ENCODE results near the gene CCDC107.
"Not testable (repeated sequence)": the region's sequence is repeated elsewhere in the genome, so short reads cannot be mapped to it uniquely, and the experiment has no call there.

CCDC107 gene

DNA sequence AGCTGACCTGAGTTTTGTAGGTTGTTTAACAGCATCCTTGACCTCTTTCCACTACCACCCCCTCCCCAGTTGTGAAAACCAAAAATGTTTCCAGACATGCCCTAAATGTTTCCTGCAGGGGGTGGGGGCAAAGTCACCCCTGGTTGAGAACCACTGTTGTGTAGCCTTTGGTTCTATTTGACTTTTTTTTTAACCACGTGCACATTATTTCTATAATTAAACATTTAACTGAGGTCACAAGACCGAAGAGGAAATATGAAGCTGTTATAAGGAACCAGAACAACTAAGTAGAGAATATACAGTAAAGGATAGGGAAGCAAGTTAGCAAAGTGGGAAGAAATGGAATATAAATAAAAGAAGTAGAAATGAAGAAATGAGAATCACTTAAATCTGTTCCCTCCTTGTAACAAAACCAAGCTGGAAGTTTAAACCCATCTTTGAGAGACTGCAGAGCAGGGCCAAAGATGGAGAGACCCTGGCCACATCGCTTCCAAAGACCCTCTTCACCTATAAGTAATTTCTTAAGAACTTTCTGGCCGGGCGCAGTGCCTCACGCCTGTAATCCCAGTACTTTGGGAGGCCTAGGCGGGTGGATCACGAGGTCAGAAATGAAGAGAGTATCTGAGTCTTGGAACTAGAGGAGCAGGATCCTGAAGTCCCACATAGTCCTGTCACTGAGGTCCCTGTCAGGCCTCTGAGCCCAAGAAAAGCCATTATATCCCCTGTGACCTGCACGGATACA, 21.8 kb upstream of the CCDC107 start:
- ChIA-PET CTCF (no interaction called here), POLR2A (no interaction called here)

DNA sequence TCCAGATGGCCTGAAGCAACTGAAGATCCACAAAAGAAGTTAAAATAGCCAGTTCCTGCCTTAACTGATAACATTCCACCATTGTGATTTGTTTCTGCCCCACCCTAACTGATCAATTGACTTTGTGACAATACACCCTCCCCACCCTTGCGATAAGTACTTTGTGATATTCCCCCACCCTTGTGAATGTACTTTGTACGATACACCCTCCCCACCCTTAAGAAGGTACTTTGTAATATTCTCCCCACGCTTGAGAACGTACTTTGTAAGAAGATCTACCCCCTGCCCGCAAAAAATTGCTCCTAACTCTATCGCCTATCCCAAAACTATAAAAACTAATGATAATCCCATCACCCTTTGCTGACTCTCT, 21.2 kb upstream of the CCDC107 start:
- POLR2A ChIA-PET; DNase-seq (ENCODE audit: extremely low spot score); CTCF ChIA-PET: not testable (repeated sequence)

More for the DNA sequence above, 21.8 kb upstream of the CCDC107 start:
- DNase-seq (ENCODE audit: extremely low spot score), result no peak
- TF ChIP-seq FOXM1 (IDR thresholded peaks at IDR 0.05; ENCODE audit: borderline replicate concordance) (no peak), HDGF (IDR thresholded peaks at IDR 0.05; ENCODE audit: borderline replicate concordance) (no peak), CTBP1 (IDR thresholded peaks at IDR 0.05; ENCODE audit: borderline replicate concordance) (no peak), SUZ12 (IDR thresholded peaks at IDR 0.05) (no peak), L3MBTL2 (conservative IDR thresholded peaks at IDR 0.05) (no peak), FOXK2 (IDR thresholded peaks at IDR 0.05) (no peak), NFRKB (IDR thresholded peaks at IDR 0.05) (no peak), LEF1 (IDR thresholded peaks at IDR 0.05; ENCODE audit: borderline replicate concordance) (no peak), ELF4 (IDR thresholded peaks at IDR 0.05) (no peak), ZNF384 (IDR thresholded peaks at IDR 0.05) (no peak), SP1 (IDR thresholded peaks at IDR 0.05) (no peak)
- TF ChIP-seq, protein P1, sequence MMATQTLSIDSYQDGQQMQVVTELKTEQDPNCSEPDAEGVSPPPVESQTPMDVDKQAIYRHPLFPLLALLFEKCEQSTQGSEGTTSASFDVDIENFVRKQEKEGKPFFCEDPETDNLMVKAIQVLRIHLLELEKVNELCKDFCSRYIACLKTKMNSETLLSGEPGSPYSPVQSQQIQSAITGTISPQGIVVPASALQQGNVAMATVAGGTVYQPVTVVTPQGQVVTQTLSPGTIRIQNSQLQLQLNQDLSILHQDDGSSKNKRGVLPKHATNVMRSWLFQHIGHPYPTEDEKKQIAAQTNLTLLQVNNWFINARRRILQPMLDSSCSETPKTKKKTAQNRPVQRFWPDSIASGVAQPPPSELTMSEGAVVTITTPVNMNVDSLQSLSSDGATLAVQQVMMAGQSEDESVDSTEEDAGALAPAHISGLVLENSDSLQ (IDR thresholded peaks at IDR 0.05), result no peak

DNA sequence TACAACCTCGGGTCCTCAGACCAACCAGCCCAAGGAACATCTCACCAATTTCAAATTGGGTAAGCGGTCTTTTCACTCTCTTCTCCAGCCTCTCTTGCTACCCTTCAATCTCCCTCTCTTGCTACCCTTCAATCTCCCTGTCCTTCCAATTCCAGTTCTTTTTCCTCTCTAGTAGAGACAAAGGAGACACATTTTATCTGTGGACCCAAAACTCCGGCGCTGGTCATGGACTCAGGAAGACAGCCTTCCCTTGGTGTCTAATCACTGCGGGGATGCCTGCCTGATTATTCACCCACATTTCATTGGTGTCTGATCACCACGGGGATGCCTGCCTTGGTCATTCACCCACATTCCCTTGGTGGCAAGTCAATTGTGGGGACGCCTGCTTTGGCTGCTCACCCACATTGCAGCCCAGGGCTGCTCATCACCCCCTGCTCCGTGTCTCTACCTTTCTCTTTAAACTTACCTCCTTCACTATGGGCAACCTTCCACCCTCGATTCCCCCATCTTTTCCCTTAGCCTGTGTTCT, 20.6 kb upstream of the CCDC107 start:
- POLR2A ChIA-PET; CTCF ChIA-PET; DNase-seq (ENCODE audit: extremely low spot score): not testable (repeated sequence)

DNA sequence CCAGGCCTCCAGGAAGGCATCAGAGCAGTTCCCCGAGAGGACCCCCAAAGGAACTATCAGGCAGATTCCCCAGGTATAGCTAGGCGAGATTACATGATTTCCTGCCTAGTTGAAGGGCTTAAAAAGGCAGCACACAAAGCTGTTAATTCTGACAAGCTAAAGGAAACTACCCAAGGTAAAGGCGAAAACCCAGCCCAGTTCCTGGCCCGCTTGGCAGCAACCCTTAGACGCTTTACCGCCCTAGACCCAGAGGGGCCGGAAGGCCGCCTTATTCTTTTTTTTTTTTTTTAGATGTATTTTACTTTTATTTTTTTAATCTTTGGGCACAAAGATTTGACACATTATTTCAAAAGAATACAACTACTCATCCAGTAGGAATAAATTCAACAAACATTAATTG, 19.3 kb upstream of the CCDC107 start:
- DNase-seq (ENCODE audit: extremely low spot score); POLR2A ChIA-PET; CTCF ChIA-PET: not testable (repeated sequence)

DNA sequence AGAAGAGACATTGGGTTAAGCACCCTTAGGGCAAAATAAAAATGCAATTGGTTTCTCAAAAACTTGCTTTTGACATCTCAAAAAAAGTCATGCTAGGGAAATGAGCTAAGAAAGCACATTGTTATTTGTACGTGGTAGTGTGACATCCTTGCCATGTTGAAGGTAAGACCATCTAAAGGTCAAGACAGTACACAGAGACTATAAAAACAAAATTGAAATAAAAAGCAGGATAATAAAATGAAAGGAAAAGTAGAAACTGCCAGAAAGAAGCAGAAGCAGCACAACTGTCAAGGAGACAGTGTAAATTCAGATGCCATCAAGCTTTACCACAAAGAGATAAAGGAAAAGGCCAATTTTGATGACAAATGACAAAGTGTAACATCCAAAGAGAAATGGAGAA, 18.9 kb upstream of the CCDC107 start:
- CTCF ChIA-PET; DNase-seq (ENCODE audit: extremely low spot score); POLR2A ChIA-PET: not testable (repeated sequence)

DNA sequence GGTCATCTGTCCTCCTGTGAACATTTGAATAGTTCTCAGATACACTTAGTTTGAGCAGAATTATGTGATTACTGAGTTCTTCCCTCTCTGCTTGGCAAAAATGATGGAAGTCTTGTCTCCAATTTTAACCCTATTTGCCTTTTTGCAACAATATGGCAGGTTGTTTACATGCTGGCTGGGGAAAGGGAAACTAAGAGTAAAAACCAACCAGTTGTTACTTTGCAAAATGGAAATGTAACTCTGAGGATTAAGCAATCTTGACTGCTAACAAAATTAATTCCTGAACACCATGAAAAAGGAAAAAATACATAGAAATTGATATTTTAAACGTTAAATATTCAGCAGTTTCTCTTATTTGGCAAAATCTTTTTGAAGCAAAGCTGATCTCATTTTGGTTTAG, 18.5 kb upstream of the CCDC107 start:
- CTCF ChIA-PET, result no interaction called here
- POLR2A ChIA-PET, result no interaction called here
- no peak for DNase-seq (ENCODE audit: extremely low spot score)
- TF ChIP-seq FOXK2 (IDR thresholded peaks at IDR 0.05), result no peak
- TF ChIP-seq LEF1 (IDR thresholded peaks at IDR 0.05; ENCODE audit: borderline replicate concordance), result no peak
- TF ChIP-seq ZNF384 (IDR thresholded peaks at IDR 0.05), result no peak
- no peak for TF ChIP-seq CTBP1 (IDR thresholded peaks at IDR 0.05; ENCODE audit: borderline replicate concordance)
- TF ChIP-seq SP1 (IDR thresholded peaks at IDR 0.05), result no peak
- no peak for TF ChIP-seq BHLHE40 (IDR thresholded peaks at IDR 0.05; ENCODE audit: borderline replicate concordance)
- TF ChIP-seq FOXM1 (IDR thresholded peaks at IDR 0.05; ENCODE audit: borderline replicate concordance), result no peak
- TF ChIP-seq ARNT (IDR thresholded peaks at IDR 0.05), result no peak
- TF ChIP-seq, protein P1 (IDR thresholded peaks at IDR 0.05), result no peak
- no peak for TF ChIP-seq NFRKB (IDR thresholded peaks at IDR 0.05)
- no peak for TF ChIP-seq FOXA1 (IDR thresholded peaks at IDR 0.05)
- no peak for TF ChIP-seq HDGF (IDR thresholded peaks at IDR 0.05; ENCODE audit: borderline replicate concordance)
- no peak for TF ChIP-seq ELF4 (IDR thresholded peaks at IDR 0.05)
- TF ChIP-seq TARDBP (IDR thresholded peaks at IDR 0.05), result no peak
- no peak for TF ChIP-seq L3MBTL2 (conservative IDR thresholded peaks at IDR 0.05)
- TF ChIP-seq SUZ12 (IDR thresholded peaks at IDR 0.05), result no peak

DNA sequence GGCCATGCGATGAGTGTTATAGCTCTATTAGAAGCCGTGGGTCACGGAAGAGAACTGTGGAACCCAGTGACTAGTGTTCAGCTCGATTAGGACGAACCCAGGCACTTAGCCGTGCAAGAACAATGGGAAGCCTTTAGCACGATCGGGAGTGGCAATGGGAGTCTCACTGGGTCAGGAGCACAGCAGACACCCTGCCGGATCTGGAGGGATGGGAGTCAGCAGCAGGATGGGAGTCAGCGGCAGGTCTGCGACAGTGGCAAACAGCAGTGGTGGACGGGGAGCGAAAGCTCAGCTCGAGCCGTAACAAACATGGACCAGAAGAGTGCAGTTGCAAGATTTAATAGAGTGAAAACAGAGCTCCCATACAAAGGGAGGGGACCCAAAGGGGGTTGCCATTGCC, 17.7 kb upstream of the CCDC107 start:
- CTCF ChIA-PET, POLR2A ChIA-PET: not testable (repeated sequence)

DNA sequence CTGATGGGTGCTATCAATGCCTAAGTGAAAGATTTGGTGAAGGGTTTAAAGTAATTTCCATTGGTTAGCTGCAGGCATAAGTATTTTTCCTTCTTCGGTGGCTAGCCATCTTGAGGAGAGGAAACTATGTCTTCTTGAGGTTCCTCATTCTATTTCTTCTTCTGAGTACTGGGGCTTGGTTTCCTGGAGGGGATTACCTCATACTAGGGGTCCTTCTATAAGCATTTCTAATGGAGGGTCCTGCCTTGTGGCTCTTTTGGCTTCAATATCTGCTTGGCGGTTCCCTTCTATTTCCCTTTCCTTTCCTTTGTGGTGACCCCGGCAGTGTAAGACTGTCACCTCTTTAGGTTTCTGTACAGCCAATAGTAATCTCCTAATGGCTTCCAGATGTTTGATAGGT, 16.6 kb upstream of the CCDC107 start:
- POLR2A ChIA-PET; CTCF ChIA-PET; DNase-seq (ENCODE audit: extremely low spot score): not testable (repeated sequence)

More for the DNA sequence above, 17.7 kb upstream of the CCDC107 start:
- DNase-seq (ENCODE audit: extremely low spot score), result not testable (repeated sequence)

DNA sequence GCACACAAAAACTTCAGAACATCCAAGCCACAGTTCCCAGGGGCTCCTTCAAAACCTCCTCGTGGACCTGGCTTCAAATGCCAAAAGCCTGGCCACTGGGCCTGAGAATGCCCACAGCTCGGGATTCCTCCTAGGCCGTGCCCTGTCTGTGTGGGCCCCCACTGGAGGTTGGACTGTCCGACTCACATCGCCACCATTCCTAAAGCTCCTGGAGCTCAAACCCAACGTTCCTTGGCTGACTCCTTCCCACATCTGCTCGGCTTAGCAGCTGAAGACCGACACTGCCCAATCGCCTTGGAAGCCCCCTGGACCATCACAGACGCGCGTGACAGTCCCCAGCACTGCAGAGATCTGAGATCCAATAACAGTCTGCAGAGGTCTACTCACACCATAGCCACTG, 15.0 kb upstream of the CCDC107 start:
- TF ChIP-seq FOXA1 (IDR thresholded peaks at IDR 0.05) (no peak), NFRKB (IDR thresholded peaks at IDR 0.05) (no peak), FOXK2 (IDR thresholded peaks at IDR 0.05) (no peak), HDGF (IDR thresholded peaks at IDR 0.05; ENCODE audit: borderline replicate concordance) (no peak), SUZ12 (IDR thresholded peaks at IDR 0.05) (no peak), LEF1 (IDR thresholded peaks at IDR 0.05; ENCODE audit: borderline replicate concordance) (no peak), TARDBP (IDR thresholded peaks at IDR 0.05) (no peak), ARNT (IDR thresholded peaks at IDR 0.05) (no peak), L3MBTL2 (conservative IDR thresholded peaks at IDR 0.05) (no peak), BHLHE40 (IDR thresholded peaks at IDR 0.05; ENCODE audit: borderline replicate concordance) (no peak), ZNF384 (IDR thresholded peaks at IDR 0.05) (no peak), FOXM1 (IDR thresholded peaks at IDR 0.05; ENCODE audit: borderline replicate concordance) (no peak)
- ChIA-PET CTCF (no interaction called here), POLR2A (no interaction called here)
- no peak for DNase-seq (ENCODE audit: extremely low spot score)

DNA sequence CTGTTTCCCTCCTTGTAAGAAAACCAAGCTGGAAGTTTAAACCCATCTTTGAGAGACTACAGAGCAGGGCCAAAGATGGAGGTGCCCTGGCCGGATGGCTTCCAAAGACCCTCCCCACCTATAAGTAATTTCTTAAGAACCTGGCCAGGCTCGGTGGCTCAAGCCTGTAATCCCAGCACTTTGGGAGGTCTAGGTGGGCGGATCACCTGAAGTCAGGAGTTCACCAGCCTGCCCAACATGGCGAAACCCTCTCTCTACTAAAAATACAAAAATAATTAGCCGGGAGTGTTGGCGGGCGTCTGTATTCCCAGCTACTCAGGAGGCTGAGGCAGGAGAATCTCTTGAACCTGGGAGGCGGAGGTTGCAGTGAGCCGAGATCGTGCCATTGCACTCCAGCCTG, 12.4 kb upstream of the CCDC107 start:
- DNase-seq (ENCODE audit: extremely low spot score), result not testable (repeated sequence)
- CTCF ChIA-PET, result interaction anchor here (0.6 to 2.5 kb wide), 4 partner anchors 12 to 85 kb away, joined by 3 to 16 read pairs (median 6); partner anchors contain the start of genes CCDC107 and RMRP
- POLR2A ChIA-PET, result interaction anchor here (1.1 to 5.6 kb wide), 5 partner anchors 12 to 86 kb away, joined by 3 to 35 read pairs (median 6); partner anchors contain the start of genes ARHGEF39, CCDC107, CREB3 and RMRP

Measured in HEK293T (cell line).